Fibroblast of the aortic adventitia (primary cell): ENCODE results near the gene UNC13A. TPM values are rescaled to one million over a fixed set of nuclear protein-coding genes. Genes with fewer than 3 reads are reported as not detected.
A peak's percentile ranks its signal among the peaks of the same experiment; 100 is the strongest.

Experiments used
- DNase-seq: peaks from one replicate; pipeline ENCODE4 v3.0.0-alpha.2; 2010; ENCODE audit warnings: low read depth
- H3K4me3 ChIP-seq: 2 replicates; pipeline ENCODE4 v1.5.1; 2011; ENCODE audit warnings: low read depth, mild to moderate bottlenecking, control low read depth, low read length, moderate library complexity
- CTCF ChIP-seq: IDR thresholded peaks from 2 replicates; pipeline ENCODE4 v1.5.1; 2011; ENCODE audit warnings: mild to moderate bottlenecking, low read length, control low read depth, inconsistent platforms; ENCODE audit not compliant: insufficient read depth
- total RNA-seq: library from RNA; depleted of rRNA; stranded (reverse); fragments of >200 nt; gene quantifications from 2 replicates; pipeline ENCODE4 v1.2.3, GENCODE V29; 2012; ENCODE audit warnings: low replicate concordance

Gene UNC13A
- total RNA-seq, 1 donor, result 0.27 TPM

- no peak overlapping the region for H3K4me3 ChIP-seq
- TF ChIP-seq CTCF, result no peak
- DNase-seq, result no peak
Observed at GRCh38 chr19:17711851-17712250, 23.7 kb upstream of the UNC13A start.

GRCh38 chr19:17706750-17707181 lies 18.6 kb upstream of the UNC13A start:
- H3K4me3 ChIP-seq, result no peak overlapping the region
- DNase-seq, result no peak
- TF ChIP-seq CTCF, result no peak

GRCh38 chr19:17703824-17704463 lies 15.8 kb upstream of the UNC13A start:
- peak; percentile 45 for DNase-seq
- H3K4me3 ChIP-seq, result no peak overlapping the region
- peak; percentile 87 for TF ChIP-seq CTCF

- TF ChIP-seq CTCF, result no peak
- no peak for DNase-seq
- no peak overlapping the region for H3K4me3 ChIP-seq
Observed at GRCh38 chr19:17695198-17695597, 7.0 kb upstream of the UNC13A start.

- no peak for TF ChIP-seq CTCF
- no peak for DNase-seq
- no peak overlapping the region for H3K4me3 ChIP-seq
Observed at GRCh38 chr19:17692566-17692965, 4.4 kb upstream of the UNC13A start.

- no peak overlapping the region for H3K4me3 ChIP-seq
- DNase-seq, result no peak
- no peak for TF ChIP-seq CTCF
Observed at GRCh38 chr19:17688853-17689595, 870 bp upstream of the UNC13A start.
